Measurements from ENCODE around the gene SH3RF1. TPM values are rescaled to one million over a fixed set of nuclear protein-coding genes. Genes with fewer than 3 reads are reported as not detected.

SH3RF1 gene
- total and polyA plus RNA-seq, 10 of the 15 experiments (the other 5 are each of a cell fraction or from before 2014, with no cell fraction given) = 4.5 to 22.5 (median 10.4) TPM

DNA sequence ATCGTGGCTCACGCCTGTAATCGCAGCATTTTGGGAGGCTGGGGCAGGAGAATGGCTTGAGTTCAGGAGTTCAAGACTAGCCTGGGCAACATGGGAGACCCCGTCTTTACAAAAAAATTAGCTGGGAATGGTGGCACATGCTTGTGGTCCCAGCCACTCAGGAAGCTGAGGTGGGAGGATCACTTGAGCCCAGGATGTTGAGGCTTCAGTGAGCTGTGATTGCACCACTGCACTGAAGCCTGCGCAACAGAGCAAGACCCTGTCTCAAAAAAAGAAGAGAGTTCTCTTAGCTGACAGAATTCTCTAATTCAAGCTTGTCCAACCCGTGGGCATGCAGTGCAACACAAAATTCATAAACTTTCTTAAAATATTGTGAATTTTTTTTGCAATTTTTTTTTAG, 165.1 kb downstream of the SH3RF1 start:
- 81% methylated on average over 6 of the region's 6 CpGs for WGBS (ENCODE audit: insufficient coverage, insufficient replicate concordance, low lambda C conversion rate, missing lambda C conversion rate)
- no peaks in the 10 kb centered on the region for H4K20me1 ChIP-seq (ENCODE audit: control insufficient read depth, insufficient read depth)
- ATAC-seq (no peak), FAIRE-seq (no peak), DNase-seq (ENCODE audit: low read depth, low spot score) (no peak)
- POLR2A ChIA-PET = no interaction called here
- CTCF ChIA-PET = no interaction called here
- intact Hi-C loops (cut with micrococcal nuclease; ENCODE audit: unreplicated experiment) (no loop called here), in situ Hi-C loops (cut with MboI) (no loop called here)
- H2AFZ ChIP-seq (ENCODE audit: control insufficient read depth, low read depth, low read length) = no peak overlapping the region
- no peaks in the 10 kb centered on the region for H3K79me2 ChIP-seq (ENCODE audit: control insufficient read depth, insufficient read depth, low read length)
- SMC1A ChIA-PET (ENCODE audit: uncharacterized antibody, unreplicated experiment) = interaction anchor here (0.9 to 1.6 kb wide), 4 partner anchors 15 to 383 kb away, joined by 3 to 4 read pairs (median 3); no protein-coding TSS in a partner anchor
- no peak overlapping the region for H3K4me3 ChIP-seq
- RAD21 ChIA-PET (ENCODE audit: unreplicated experiment) = no interaction called here
- H3K27ac ChIP-seq (ENCODE audit: control insufficient read depth, insufficient read depth) = no peak overlapping the region
- peaks cover 8% of the 10 kb centered on the region in 2 experiments for H3K36me3 ChIP-seq (ENCODE audit: control insufficient read depth in 2 of 2, insufficient read depth in 2 of 2, low read length in 1 of 2)
- H3K9me3 ChIP-seq (replicated peaks; ENCODE audit: control insufficient read depth, insufficient read depth, low read length) = no peaks in the 10 kb centered on the region
- H3K27me3 ChIP-seq (replicated peaks in 1 of 2; ENCODE audit: control insufficient read depth in 2 of 2, insufficient read depth in 2 of 2, low read length in 1 of 2) = no peaks in the 10 kb centered on the region
- TF ChIP-seq LARP7 (IDR thresholded peaks at IDR 0.05) (no peak), ZNF622 (IDR thresholded peaks at IDR 0.05) (no peak), BHLHE40 (IDR thresholded peaks at IDR 0.05; ENCODE audit: borderline replicate concordance in 1 of 2, low read depth in 2 of 2, low read length in 1 of 2) (no peak)
- H3K4me2 ChIP-seq (ENCODE audit: control insufficient read depth, insufficient read depth) = no peak overlapping the region
- no TSS peak for BruUV-seq (replicated peaks)
- H3K9ac ChIP-seq (ENCODE audit: control insufficient read depth, insufficient read depth, low read length) = no peak overlapping the region
- no peaks in the 10 kb centered on the region for H3K4me1 ChIP-seq (ENCODE audit: control insufficient read depth, insufficient read depth, low read length)

DNA sequence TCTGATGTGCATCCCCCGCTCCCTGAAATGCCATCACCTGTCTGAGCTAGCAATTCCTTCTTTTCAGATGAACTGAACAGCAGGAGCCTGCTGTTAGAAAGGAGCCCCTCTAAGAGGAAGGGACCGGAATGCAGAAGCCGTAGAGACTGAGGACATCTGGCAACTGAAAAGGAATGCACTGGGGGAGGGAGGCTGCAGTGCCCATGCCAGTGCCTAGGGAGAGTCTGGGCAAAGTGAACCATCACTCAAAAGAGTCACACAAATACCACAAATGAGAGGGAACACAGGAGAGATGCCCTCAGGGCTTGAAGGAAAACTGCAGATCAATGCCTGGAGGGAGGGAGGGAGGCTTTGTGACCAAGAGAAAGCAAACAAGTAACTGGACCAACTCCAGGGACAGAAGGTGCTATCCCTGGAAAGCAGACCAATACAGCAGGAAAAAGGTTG, 166.8 kb downstream of the SH3RF1 start:
- 97% methylated on average over 3 of the region's 3 CpGs for WGBS (ENCODE audit: insufficient coverage, insufficient replicate concordance, low lambda C conversion rate, missing lambda C conversion rate)
- no TSS peak for BruUV-seq (replicated peaks)
- no peak for ATAC-seq
- TF ChIP-seq, protein P1, sequence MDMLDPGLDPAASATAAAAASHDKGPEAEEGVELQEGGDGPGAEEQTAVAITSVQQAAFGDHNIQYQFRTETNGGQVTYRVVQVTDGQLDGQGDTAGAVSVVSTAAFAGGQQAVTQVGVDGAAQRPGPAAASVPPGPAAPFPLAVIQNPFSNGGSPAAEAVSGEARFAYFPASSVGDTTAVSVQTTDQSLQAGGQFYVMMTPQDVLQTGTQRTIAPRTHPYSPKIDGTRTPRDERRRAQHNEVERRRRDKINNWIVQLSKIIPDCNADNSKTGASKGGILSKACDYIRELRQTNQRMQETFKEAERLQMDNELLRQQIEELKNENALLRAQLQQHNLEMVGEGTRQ (IDR thresholded peaks at IDR 0.05; ENCODE audit: borderline replicate concordance, low read depth, low read length) = no peak
- no peak for TF ChIP-seq NR2C1 (IDR thresholded peaks at IDR 0.05)
- TF ChIP-seq MTA2 (IDR thresholded peaks at IDR 0.05; ENCODE audit: low read depth) = no peak
- no peak for TF ChIP-seq CREB1 (IDR thresholded peaks at IDR 0.05; ENCODE audit: low read depth)
- TF ChIP-seq BRCA1 (IDR thresholded peaks at IDR 0.05; ENCODE audit: low read depth, low read length) = no peak
- no peak for TF ChIP-seq ASH2L (IDR thresholded peaks at IDR 0.05; ENCODE audit: borderline replicate concordance, low read depth)
- no peak for TF ChIP-seq NR2F1 (conservative IDR thresholded peaks at IDR 0.05)
- no peak for TF ChIP-seq TCF3 (IDR thresholded peaks at IDR 0.05; ENCODE audit: borderline replicate concordance, insufficient read depth, low read depth, low read length)
- TF ChIP-seq, protein P2, sequence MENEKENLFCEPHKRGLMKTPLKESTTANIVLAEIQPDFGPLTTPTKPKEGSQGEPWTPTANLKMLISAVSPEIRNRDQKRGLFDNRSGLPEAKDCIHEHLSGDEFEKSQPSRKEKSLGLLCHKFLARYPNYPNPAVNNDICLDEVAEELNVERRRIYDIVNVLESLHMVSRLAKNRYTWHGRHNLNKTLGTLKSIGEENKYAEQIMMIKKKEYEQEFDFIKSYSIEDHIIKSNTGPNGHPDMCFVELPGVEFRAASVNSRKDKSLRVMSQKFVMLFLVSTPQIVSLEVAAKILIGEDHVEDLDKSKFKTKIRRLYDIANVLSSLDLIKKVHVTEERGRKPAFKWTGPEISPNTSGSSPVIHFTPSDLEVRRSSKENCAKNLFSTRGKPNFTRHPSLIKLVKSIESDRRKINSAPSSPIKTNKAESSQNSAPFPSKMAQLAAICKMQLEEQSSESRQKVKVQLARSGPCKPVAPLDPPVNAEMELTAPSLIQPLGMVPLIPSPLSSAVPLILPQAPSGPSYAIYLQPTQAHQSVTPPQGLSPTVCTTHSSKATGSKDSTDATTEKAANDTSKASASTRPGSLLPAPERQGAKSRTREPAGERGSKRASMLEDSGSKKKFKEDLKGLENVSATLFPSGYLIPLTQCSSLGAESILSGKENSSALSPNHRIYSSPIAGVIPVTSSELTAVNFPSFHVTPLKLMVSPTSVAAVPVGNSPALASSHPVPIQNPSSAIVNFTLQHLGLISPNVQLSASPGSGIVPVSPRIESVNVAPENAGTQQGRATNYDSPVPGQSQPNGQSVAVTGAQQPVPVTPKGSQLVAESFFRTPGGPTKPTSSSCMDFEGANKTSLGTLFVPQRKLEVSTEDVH (IDR thresholded peaks at IDR 0.05; ENCODE audit: low read depth, partially characterized antibody) = no peak
- no peak for TF ChIP-seq WRNIP1 (IDR thresholded peaks at IDR 0.05; ENCODE audit: borderline replicate concordance, low read depth, low read length)
- intact Hi-C loops (cut with micrococcal nuclease; ENCODE audit: unreplicated experiment) = no loop called here
- no peak overlapping the region for H2AFZ ChIP-seq (ENCODE audit: control insufficient read depth, low read depth, low read length)
- H3K9ac ChIP-seq (ENCODE audit: control insufficient read depth, insufficient read depth, low read length) = no peak overlapping the region
- ChIA-PET RAD21 (ENCODE audit: unreplicated experiment) (no interaction called here), POLR2A (no interaction called here), CTCF (interaction anchor here (0.7 to 0.8 kb wide), 2 partner anchors 10 to 161 kb away, joined by 3 read pairs; no protein-coding TSS in a partner anchor), SMC1A (ENCODE audit: uncharacterized antibody, unreplicated experiment) (interaction anchor here (1.6 kb wide), 1 partner anchor 85 kb away, joined by 3 read pairs; no protein-coding TSS in a partner anchor)
- H3K4me2 ChIP-seq (ENCODE audit: control insufficient read depth, insufficient read depth) = no peak overlapping the region
- in situ Hi-C loops (cut with MboI) = no loop called here
- no peaks in the 10 kb centered on the region for H3K79me2 ChIP-seq (ENCODE audit: control insufficient read depth, insufficient read depth, low read length)
- H3K27ac ChIP-seq (ENCODE audit: control insufficient read depth, insufficient read depth) = no peak overlapping the region
- H3K9me3 ChIP-seq (replicated peaks; ENCODE audit: control insufficient read depth, insufficient read depth, low read length) = no peaks in the 10 kb centered on the region
- no peak for FAIRE-seq
- no peak for DNase-seq (ENCODE audit: low read depth, low spot score)
- peaks cover 5 to 7% of the 10 kb centered on the region in 2 experiments for H3K36me3 ChIP-seq (ENCODE audit: control insufficient read depth in 2 of 2, insufficient read depth in 2 of 2, low read length in 1 of 2)
- H3K4me1 ChIP-seq (ENCODE audit: control insufficient read depth, insufficient read depth, low read length) = peaks cover 4% of the 10 kb centered on the region
- H3K4me3 ChIP-seq = no peak overlapping the region
- no peaks in the 10 kb centered on the region for H4K20me1 ChIP-seq (ENCODE audit: control insufficient read depth, insufficient read depth)
- H3K27me3 ChIP-seq (replicated peaks in 1 of 2; ENCODE audit: control insufficient read depth in 2 of 2, insufficient read depth in 2 of 2, low read length in 1 of 2) = no peaks in the 10 kb centered on the region

Measured in GM12878 (cell line).